Heart left ventricle (tissue), 16 donors: Measurements from ENCODE around the gene ACBD3. TPM values are rescaled to one million over a fixed set of nuclear protein-coding genes. Genes with fewer than 3 reads are reported as not detected.

Source experiments
- ATAC-seq, 4 donors: fragments of 200-7000 bp; cut with Tn5 transposase; one replicate each; pipeline ENCODE4 v1.9.1; 2020 to 2022; ENCODE audit warnings: moderate library complexity in 4 of 4, mild to moderate bottlenecking in 3 of 4, moderate number of reproducible peaks in 1 of 4
- DNase-seq, 5 donors: peaks; one replicate each; pipeline ENCODE4 v3.0.0-alpha.2; 2020
- H3K27ac ChIP-seq, 12 donors: fragments of 200-600 bp; sonication (generic) in 4 of 12; one replicate each; pipeline versions ENCODE4 v1.5.0 to v1.8.0; 2016 to 2022; ENCODE audit warnings: mild to moderate bottlenecking in 2 of 12
- H3K27me3 ChIP-seq, 9 donors: fragments of 200-600 bp; sonication (generic) in 2 of 9; one replicate each; pipeline versions ENCODE4 v1.5.1 to v1.8.0; 2016 to 2022; ENCODE audit warnings: mild to moderate bottlenecking in 3 of 9
- H3K36me3 ChIP-seq, 9 donors: fragments of 200-600 bp; sonication (generic) in 2 of 9; one replicate each; pipeline versions ENCODE4 v1.5.0 to v1.8.0; 2018 to 2022; ENCODE audit warnings: mild to moderate bottlenecking in 2 of 9
- H3K4me1 ChIP-seq, 12 donors: fragments of 200-600 bp; sonication (generic) in 4 of 12; one replicate each; pipeline versions ENCODE4 v1.5.0 to v1.8.0; 2016 to 2022; ENCODE audit warnings: mild to moderate bottlenecking in 3 of 12
- H3K4me3 ChIP-seq, 12 donors: fragments of 200-600 bp; sonication (generic) in 4 of 12; one replicate each; pipeline versions ENCODE4 v1.5.0 to v1.8.0; 2017 to 2022; ENCODE audit warnings: mild to moderate bottlenecking in 9 of 12, moderate library complexity in 4 of 12
- H3K9me3 ChIP-seq, 12 donors: fragments of 200-600 bp; sonication (generic) in 4 of 12; one replicate each; pipeline versions ENCODE4 v1.5.0 to v1.8.0; 2016 to 2022; ENCODE audit warnings: mild to moderate bottlenecking in 1 of 12
- POLR2A ChIP-seq, 2 donors: fragments of 450-650 bp; IDR thresholded peaks; one replicate each; pipeline ENCODE4 v1.6.1; 2017; ENCODE audit warnings: antibody characterized with exemption in 2 of 2, mild to moderate bottlenecking in 2 of 2, moderate library complexity in 2 of 2
- WGBS, 4 donors: extraction: QIAGEN DNeasy Blood & Tissue Kit in 2 of 4; methylation state at CpG; one replicate each; pipeline versions ENCODE4 v1.1.5 to v1.1.7; 2013 to 2018; 5-methylcytosine and 5-hydroxymethylcytosine counted together
- intact Hi-C, 10 donors: fragments of 100-400 bp; cut with DNase I; formaldehyde crosslinking; loops; one replicate each; pipeline versions ENCODE4 v1.11.1 to v1.14.2; 2022
- polyA plus RNA-seq, 2 donors: library from polyadenylated mRNA; stranded (reverse); fragments of 200-250 nt; gene quantifications; one replicate each; pipeline ENCODE4 v1.2.3, GENCODE V29; 2013
- total RNA-seq, 9 donors: library from RNA; depleted of rRNA in 2 of 9; stranded (reverse); fragments of >200 nt in 2 of 9; fragmentation: NEBNext Ultra II Directional in 3 of 9; extraction: Animal tissue kit (Norgen Biotek cat#: 25700) in 3 of 9; gene quantifications; one replicate each; pipeline versions ENCODE4 v1.1.0 to v1.2.4, GENCODE V29; 2016 to 2023
- TF ChIP-seq, protein P1 (sequence below), 12 donors: fragments of 200-600 bp; sonication (generic) in 4 of 12; IDR thresholded peaks; one replicate each; pipeline versions ENCODE4 v1.5.0 to v1.8.0; 2018 to 2022; ENCODE audit warnings: antibody characterized with exemption in 12 of 12, mild to moderate bottlenecking in 5 of 12
- donor health status: ischemic (EF 13 %, LVEDD 7.1; RV severe dilation, severe dysfunction).
- donor health status: healthy with polysubstance abuse.
- donor health status: DM: no; HTN: yes; CAD: no.
- donor health status: DM: no; HTN: no; CAD: no.
- donor health status: ischemic (EF 25% LVEDD 6.9; RV normal size, moderate dysfunction).
- donor health status: ischemic (EF 25% LVEDD 5.7; RV mildly dilated, moderate dysfunction).
- donor health status: healthy.
- donor health status: DM: yes; HTN: yes; CAD: no.
- donor health status: ischemic (EF 35%, LVEDD 5.7; RV mildly dilated, moderate dysfunction).
- donor health status: nonischemic (EF 11% LVEDD 7.7; RV severe dilation, severe dysfunction).
- donor health status: DM: yes; HTN: yes; CAD: no.
- donor health status: PGD.
- donor health status: ischemic (EF 29% LVEDD 5.4; RV normal size, mild dysfunction).
- donor health status: nonischemic (EF 23%, LVEDD 6.1; RV moderate dilation, normal function).

ACBD3 gene
- total and polyA plus RNA-seq, 11 donors, result 9.3 to 39.1 (median 28.0) TPM

DNA sequence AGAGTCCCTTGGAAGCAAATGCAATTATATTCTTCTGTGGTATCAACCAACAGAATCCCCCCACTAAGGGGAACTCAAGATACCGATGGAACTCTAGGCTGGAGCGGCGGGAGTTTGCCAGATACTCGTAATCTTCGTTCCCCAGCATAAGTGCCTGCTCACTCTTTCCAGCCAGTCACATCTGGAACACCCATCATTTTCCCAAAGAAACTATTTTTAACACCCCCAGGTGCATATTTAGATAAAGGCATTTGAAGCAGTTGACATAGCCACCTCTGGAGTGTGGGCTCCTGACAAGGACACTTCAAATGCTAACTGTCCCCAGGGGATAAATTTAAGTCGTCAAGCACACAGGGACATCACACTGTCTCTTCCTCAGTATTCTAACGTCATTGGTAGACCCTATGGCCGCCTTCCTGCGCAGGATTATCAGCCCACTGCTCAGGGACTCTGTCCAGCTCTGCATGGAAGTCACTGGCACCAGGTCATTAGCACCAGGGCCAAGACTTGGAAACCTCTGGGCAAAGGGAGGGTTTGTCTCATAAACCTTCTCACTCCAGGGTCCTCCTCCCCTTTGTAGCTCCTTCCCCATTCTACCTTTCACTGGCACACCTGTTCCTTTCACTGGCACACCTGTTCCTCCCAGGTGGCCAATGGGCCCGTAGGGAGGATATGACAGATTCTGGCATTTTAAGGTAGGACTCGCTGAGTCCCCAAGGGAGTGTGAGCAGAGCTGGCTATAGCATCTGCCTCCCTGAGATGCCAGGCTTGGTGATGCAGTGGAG is 75.3 kb downstream of the ACBD3 start:
- Histone ChIP-seq H3K27ac (peak overlapping the region; percentile 94 to 100 (median 100)), H3K36me3 (no peaks in the 10 kb centered on the region), H3K4me1 (peaks cover 0 to 38% (median 33%) of the 10 kb centered on the region in 12 donors), H3K9me3 (no peaks in the 10 kb centered on the region), H3K4me3 (peak overlapping the region; percentile 60 to 87 (median 69)), H3K27me3 (no peaks in the 10 kb centered on the region)
- DNase-seq (peak in 1 of 5 donors; percentile 47), ATAC-seq (peak in 2 of 4 donors; percentile 19 to 40)
- 12 to 19% (median 18%) methylated on average over 11 of the region's 11 CpGs for WGBS, 4 donors
- intact Hi-C loops, result loop anchor here in 6 of 10 donors (2.0 to 10.0 kb wide), 7 partner anchors 46 to 116 kb away; partner anchors contain the start of genes SDE2 (in 4 of the 6) and H3-3A (in 1 of the 6)
- TF ChIP-seq, protein P1, sequence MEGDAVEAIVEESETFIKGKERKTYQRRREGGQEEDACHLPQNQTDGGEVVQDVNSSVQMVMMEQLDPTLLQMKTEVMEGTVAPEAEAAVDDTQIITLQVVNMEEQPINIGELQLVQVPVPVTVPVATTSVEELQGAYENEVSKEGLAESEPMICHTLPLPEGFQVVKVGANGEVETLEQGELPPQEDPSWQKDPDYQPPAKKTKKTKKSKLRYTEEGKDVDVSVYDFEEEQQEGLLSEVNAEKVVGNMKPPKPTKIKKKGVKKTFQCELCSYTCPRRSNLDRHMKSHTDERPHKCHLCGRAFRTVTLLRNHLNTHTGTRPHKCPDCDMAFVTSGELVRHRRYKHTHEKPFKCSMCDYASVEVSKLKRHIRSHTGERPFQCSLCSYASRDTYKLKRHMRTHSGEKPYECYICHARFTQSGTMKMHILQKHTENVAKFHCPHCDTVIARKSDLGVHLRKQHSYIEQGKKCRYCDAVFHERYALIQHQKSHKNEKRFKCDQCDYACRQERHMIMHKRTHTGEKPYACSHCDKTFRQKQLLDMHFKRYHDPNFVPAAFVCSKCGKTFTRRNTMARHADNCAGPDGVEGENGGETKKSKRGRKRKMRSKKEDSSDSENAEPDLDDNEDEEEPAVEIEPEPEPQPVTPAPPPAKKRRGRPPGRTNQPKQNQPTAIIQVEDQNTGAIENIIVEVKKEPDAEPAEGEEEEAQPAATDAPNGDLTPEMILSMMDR (IDR thresholded peaks at IDR 0.05), result no peak
- no peak for TF ChIP-seq POLR2A (IDR thresholded peaks at IDR 0.05)

DNA sequence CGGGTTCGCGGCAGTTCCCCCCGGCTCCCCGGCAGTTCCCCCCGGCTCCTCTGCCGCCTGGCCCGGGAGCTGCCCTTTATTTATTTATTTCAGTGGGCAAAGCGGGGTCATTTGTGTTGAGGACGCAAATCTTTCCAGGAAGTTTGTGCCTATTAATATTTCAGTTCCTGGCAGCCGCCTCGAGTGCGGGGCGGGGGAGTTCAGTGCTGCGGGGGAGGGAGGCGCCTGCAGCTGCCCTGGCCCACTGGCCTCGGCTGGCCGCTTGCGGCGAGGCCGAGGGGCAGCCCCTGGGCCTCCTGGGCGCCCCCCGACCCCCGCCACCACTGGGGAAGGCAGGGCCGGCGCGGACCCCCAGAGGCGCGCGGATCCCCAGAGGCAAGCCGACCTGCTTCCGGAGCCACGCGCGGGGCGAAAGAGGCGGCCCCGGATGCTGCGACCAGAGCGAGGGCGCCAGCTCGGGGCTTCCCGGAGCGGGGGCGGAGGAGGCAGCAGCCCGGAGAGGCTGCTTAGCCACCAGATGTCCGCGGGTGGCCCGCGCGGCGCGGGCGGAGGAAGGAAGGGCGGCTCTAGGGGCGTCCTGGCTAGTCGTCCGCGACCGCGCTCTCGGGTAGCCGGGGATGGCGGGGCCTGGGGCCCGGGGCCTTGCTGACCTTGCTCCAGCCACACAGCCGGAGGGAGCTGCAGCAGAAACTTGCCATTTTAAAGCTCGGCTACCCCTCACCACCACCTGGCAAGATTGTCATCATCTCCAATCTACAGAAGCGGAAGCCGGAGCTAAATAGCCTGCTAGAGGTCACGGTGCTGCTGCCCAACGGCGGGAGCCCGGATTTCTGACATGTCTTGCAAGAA is 76.1 kb downstream of the ACBD3 start:
- H3K4me1 ChIP-seq, result peaks cover 0 to 38% (median 33%) of the 10 kb centered on the region in 12 donors
- DNase-seq (peak; percentile 82 to 89 (median 87)), ATAC-seq (peak; percentile 41 to 77 (median 68))
- H3K36me3 ChIP-seq, result no peaks in the 10 kb centered on the region
- no peaks in the 10 kb centered on the region for H3K9me3 ChIP-seq
- H3K27ac ChIP-seq, result peak overlapping the region; percentile 94 to 100 (median 100)
- intact Hi-C loops, result loop anchor here in 6 of 10 donors (1.0 to 10.0 kb wide), 8 partner anchors 46 to 116 kb away; partner anchors contain the start of genes SDE2 (in 4 of the 6) and H3-3A (in 2 of the 6)
- TF ChIP-seq, protein P1 (IDR thresholded peaks at IDR 0.05), result no peak
- peak in 1 of 2 donors; percentile 74 for TF ChIP-seq POLR2A (IDR thresholded peaks at IDR 0.05)
- 1 to 3% (median 1%) methylated on average over 22 to 73 of the region's 73 CpGs for WGBS, 4 donors
- peak overlapping the region; percentile 60 to 87 (median 69) for H3K4me3 ChIP-seq
- H3K27me3 ChIP-seq, result no peaks in the 10 kb centered on the region

DNA sequence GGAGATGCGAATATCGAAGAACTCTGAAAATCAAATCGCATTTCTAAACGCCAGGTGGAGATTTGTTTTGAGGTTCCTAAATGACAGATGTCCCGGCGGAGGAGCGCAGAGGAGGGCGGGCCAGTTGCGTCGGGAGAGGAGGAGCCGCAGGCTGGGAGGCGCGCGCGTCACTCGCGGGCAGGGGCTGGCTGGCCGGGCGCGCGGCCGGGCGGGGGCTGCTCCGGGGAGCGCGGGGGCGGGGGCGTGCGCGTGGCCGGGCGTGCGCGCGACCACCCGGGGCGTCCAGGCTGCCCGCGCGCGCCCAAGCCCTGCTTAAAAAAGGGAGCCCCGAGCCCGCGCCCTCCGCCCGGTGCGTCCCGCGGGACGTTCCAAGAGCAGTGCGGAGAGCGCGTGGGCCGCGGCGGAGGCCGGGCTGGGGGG is 76.7 kb downstream of the ACBD3 start:
- ATAC-seq (peak; percentile 86 to 89 (median 86)), DNase-seq (peak; percentile 93 to 95 (median 93))
- Histone ChIP-seq H3K4me1 (peaks cover 0 to 38% (median 33%) of the 10 kb centered on the region in 12 donors), H3K9me3 (no peaks in the 10 kb centered on the region), H3K36me3 (no peaks in the 10 kb centered on the region), H3K27me3 (no peaks in the 10 kb centered on the region), H3K27ac (peak overlapping the region; percentile 94 to 100 (median 100)), H3K4me3 (peak overlapping the region; percentile 60 to 87 (median 69))
- TF ChIP-seq, protein P1 (IDR thresholded peaks at IDR 0.05), result peak in 7 of 12 donors; percentile 9 to 36 (median 22)
- TF ChIP-seq POLR2A (IDR thresholded peaks at IDR 0.05), result no peak
- intact Hi-C loops, result loop anchor here in 6 of 10 donors (1.0 to 10.0 kb wide), 8 partner anchors 45 to 115 kb away; partner anchors contain the start of genes SDE2 (in 4 of the 6) and H3-3A (in 2 of the 6)
- 0 to 1% (median 1%) methylated on average over 9 to 57 of the region's 57 CpGs for WGBS, 4 donors
